NCI-H1436 (cell line): ENCODE measurements around the gene ALK.

Source experiments
- DNase-seq: peaks from one replicate; lab custom pipeline; 2025; lab: John Stamatoyannopoulos, UW

ALK gene

GRCh38 chr2:29448096-29448688 lies 473.2 kb downstream of the ALK start:
- no peak for DNase-seq

GRCh38 chr2:29447513-29447912 lies 473.9 kb downstream of the ALK start:
- DNase-seq, result no peak

DNA sequence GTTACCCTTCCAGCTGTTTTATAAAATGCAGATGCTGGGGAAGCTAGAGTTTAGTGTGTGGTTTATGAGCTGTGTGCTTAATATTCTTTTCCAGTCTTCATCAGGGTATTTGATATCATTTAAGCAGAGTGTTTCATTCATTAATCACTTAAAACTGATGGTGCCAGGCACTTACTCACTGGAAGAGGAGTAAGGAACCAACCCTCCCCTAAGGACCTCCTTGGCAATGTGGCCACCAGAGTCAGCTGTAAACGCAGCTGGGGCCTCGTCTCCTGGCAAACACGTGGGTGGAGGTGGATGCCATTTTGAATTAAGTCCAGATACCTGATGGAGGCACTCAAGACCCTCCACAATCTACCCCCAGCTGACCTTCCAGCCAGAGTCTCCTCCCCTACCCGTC lies 474.5 kb downstream of the ALK start:
- no peak for DNase-seq

- no peak for DNase-seq
Observed at GRCh38 chr2:29444150-29444549, 477.2 kb downstream of the ALK start.

GRCh38 chr2:29443627-29444026 lies 477.8 kb downstream of the ALK start:
- DNase-seq, result no peak

DNA sequence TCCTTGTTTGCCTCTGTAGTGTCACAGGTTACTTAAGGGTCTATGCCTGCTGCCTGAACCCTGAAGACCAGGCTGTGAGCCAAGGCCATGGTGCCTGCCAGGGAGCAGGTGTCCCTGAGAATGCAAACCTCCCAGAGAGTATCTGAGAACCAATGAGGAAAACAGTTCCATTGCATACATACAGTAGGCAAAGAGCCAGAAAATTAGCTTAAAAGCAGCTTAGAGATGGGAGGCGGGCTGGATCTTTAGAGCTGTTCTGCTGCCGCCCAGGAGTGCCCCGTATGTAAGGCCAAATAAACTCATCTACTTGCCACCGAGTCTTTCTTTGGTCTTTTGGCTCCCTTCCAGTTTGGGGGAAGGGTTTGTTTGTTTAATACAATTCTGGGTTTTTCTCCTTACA lies 478.2 kb downstream of the ALK start:
- no peak for DNase-seq

DNA sequence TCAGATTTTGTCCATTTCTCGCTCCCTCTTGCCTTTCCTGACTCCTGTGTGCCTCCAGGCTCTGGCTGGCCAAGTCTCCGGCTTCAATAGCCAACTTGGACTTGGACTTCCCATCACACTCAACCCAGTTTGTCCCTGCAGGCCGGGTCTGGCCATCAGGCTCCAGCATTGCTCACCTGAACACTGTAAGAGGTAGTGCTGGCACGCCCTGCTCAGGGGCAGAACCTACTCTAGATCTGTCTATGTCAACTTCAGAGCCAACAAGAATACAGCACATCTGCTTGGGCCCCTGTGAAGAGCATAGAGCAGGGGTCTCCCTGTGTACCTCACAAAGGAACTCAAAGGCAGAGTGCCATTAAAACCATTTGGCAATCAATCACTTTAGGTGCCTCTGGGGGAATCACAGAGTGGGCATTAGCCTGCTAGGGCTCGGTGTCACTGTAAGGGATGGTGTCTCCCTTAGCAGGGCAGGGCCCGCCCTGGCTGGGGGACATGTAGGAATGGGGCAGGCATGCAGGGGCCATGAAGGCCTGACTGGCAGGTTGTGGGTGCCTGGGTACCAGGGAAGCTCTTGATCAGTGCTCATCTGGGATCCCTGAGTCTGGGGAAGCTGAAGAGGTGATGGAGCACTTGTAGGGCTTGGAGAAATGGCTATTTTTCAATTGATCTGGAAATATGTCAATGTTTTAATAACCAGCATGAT lies 480.3 kb downstream of the ALK start:
- no peak for DNase-seq

GRCh38 chr2:29433920-29434319 lies 487.5 kb downstream of the ALK start:
- DNase-seq, result no peak

DNA sequence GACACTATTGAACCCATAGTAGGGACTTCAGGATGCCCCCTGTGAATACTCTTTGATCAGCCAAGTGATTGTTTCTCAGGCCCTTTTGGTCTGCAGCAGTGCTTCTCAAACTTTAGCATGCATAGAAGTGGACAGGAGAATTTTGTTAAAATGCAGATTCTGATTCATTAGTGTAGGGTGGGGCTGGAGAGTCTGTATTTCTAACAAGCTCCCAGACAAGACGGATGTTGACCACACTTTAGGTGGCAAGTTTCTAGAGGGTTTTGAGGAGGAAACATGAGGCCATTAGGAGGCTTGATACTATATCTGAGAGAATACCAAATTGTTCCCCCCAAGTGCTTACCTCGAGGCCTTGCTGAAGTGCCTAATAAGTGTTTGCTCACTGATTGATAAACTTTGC lies 488.3 kb downstream of the ALK start:
- DNase-seq, result no peak

- no peak for DNase-seq
Observed at GRCh38 chr2:29431485-29431884, 489.9 kb downstream of the ALK start.

DNA sequence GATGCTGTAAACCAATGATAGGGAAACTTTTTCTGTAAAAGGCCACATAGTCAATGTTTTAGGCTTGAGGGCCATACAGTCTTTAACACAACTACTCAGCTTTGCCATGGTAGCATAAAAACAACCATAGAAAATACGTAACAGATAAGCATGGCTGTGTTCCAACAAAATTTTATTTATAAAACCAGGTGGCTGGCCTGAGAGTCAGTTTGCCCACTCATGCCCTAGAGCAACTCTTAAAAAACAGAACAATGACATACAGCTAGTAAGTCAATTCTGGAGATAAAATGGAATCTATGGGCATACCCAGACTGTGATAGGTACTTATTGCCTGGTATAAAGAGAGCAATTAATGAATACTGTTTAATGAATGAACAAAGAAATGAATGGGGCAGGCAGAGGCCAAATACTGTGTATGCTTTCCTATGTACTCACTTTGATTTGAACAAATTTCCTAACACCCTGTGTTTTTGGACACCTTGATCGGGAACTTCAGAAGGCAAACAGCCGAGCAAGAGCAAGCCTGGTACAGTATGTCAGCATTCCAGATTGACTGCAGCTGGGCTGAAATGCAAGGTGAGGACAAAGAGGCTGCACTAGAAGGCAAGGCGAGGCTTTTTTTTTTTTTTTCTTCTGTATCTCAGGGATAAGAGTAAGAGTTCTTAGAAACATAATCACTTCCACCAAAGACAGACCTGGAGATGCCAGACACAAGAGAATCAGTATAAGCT lies 490.8 kb downstream of the ALK start:
- DNase-seq, result no peak

GRCh38 chr2:29426354-29426753 lies 495.0 kb downstream of the ALK start:
- DNase-seq, result no peak

- DNase-seq, result no peak
Observed at GRCh38 chr2:29425866-29426265, 495.5 kb downstream of the ALK start.

DNA sequence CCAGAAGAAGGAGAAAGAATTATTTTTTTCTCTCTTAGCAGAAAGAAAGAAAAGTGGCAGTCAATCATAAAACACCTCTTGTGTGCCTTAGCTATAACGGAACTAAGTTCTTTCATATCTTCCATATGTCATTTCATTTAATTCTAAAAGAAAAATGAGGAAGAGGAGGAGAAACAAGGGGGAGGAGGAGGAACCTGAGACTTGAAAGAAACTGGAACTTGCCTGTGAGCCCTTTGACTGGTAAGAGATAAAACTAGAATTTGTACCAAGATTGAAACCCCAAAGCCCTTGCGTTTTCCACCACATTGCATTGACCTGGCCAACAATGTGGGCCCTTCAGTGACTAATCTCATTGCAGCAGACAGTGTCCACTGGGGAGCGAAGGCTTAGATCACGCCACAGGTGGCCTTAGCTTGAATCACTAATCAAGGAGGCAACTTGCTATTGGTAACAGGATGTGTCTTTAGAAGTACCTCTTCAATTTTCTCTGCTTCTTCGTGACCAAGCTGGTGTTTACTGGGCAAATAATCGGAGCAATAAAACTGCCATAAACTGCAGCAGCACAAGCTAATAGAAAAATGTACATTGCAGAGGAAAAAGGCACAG lies 498.2 kb downstream of the ALK start:
- DNase-seq, result no peak

GRCh38 chr2:29420999-29421782 lies 500.2 kb downstream of the ALK start:
- DNase-seq, result no peak

DNA sequence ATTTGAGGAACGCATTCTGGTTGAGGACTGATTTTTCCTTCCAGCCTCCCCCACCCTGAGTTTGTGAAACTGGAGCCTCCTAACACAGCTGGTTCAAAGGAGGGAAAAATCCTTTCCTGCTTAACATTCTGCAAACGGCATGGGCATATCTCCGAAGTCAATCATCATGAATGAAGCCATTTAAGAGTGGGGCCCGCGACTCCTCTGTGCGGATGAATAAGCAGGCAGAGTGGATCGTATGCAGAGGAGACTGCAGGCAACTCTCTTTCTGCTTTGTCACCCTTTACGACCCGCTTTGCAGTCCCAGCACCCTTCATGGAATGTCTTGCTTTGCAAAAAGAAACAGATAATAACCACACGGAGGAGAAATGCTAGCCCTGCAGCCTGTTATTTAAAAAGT lies 500.9 kb downstream of the ALK start:
- DNase-seq, result no peak

- DNase-seq, result no peak
Observed at GRCh38 chr2:29417630-29418029, 503.8 kb downstream of the ALK start.

- no peak for DNase-seq
Observed at GRCh38 chr2:29412197-29412925, 509.0 kb downstream of the ALK start.

- DNase-seq, result no peak
Observed at GRCh38 chr2:29405707-29406106, 515.7 kb downstream of the ALK start.

DNA sequence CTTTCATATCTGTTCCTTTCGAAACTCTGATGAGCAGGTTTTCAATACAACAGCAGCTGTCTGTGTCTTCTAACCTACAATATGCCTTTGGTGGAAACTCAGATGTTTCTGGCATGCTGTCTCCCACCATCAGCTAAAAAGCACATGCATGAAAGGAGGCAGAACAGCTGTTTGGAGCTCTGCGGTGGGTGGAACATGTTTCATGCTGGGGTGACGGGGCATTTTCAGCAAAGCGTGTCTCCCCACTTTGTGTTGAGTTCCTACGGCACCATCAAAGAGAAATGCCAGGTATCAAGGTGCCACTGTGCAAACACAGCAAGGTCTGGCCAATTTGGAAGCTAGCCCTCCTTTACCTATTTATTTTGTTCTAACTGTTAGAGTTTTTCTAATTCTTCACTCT lies 516.1 kb downstream of the ALK start:
- DNase-seq, result no peak

DNA sequence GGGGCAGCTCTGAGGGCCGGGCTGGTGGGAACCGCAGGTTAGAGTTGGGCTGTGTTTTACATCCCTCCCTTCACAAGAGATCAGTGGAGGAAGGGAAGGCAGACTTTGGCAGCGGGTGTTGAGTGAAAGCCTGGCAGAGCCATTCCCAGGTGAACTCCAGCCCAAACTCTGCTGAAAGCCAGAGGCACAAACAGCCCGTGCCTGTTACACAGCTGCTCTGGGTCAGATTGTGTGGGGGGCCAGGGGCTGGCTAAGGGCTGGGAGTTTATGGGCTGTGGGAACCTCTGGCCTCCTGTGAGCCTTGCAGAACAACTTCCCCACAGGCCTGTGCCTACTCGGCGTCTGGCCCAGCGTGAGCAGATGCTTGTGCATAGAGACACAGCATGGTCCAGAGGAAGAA lies 519.4 kb downstream of the ALK start:
- DNase-seq, result no peak
